CMK (cell line): ENCODE results near the gene SLC17A1.
"Not testable (repeated sequence)": the region's sequence is repeated elsewhere in the genome, so short reads cannot be mapped to it uniquely, and the experiment has no call there.

Experiments
- DNase-seq: peaks from one replicate; pipeline ENCODE4 v3.0.0-alpha.2; 2010; ENCODE audit warnings: low read depth

The SLC17A1 gene

DNA sequence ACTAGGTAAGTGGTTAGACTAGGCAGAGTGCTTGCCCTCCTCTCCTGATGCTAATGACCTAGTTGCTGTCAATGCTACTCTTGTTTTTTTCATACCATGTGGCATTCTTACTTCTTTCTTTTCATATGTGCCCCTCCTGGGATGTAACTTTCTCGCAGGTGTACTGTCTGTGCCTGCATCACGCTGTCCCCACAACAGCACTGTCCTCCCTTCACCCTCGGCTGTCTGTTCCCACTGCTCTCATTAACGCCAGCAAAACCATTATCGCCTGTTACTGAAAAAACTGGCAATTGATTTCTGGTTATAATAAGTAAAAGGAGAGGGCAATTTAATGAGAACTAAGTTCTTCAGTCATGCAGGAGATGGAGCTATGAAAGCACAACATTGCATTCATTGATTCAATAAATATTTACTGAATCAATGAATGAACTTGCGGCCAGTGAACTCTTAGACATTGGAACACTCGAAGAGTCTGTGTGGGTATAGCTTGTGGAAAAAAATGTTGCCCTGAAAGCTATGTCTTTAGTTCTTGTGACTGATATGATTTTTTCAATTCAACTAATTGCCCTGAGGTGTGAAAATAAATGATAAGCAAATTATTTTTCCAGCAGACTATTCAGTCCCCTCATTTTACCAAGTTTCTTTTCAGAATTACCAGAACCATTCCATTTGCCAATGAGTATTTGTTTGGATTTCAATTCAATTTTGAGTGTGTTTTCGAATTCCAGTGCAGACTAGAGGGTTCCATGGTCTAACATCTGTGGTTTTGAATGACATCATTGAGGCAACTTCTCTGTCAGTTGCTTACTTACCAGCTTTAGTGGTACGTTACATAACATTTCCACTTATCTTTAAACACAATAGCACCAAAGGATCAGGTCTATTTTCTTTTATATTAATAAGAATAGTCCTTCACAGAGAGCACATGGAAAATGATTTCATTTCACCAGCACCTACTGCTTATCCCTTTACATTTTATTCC lies 75.2 kb downstream of the SLC17A1 start:
- DNase-seq = no peak

- DNase-seq = no peak
These were observed 76.4 kb downstream of the SLC17A1 start for GRCh38 chr6:25755483-25755882.

- no peak for DNase-seq
These were observed 77.3 kb downstream of the SLC17A1 start, which contains the start of gene SLC17A4 for GRCh38 chr6:25754535-25754934. Gene SLC17A4, plus strand, starts transcription at chr6:25754742. Its CDS starts 7,221 bp downstream, at chr6:25761963.

GRCh38 chr6:25753079-25753478 lies 78.8 kb downstream of the SLC17A1 start:
- DNase-seq = no peak

DNA sequence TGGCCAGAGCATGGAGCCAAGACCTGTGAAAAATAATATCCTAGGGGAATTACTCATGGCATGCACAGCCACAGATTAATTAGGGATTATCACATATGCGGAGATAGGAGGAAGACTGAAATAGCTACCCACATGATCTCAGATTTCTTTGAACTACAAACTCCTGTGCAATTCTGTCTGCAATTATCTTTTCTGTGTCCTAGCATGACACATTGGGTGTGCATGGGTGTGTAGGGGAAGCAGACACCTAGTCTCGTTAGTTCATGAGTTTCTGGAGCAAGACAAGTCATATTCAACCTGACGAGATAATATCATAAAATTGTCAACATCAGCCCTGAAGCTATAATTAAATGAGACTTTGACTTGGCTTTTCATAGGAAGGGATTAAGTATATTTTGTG lies 80.9 kb downstream of the SLC17A1 start:
- DNase-seq = no peak

DNA sequence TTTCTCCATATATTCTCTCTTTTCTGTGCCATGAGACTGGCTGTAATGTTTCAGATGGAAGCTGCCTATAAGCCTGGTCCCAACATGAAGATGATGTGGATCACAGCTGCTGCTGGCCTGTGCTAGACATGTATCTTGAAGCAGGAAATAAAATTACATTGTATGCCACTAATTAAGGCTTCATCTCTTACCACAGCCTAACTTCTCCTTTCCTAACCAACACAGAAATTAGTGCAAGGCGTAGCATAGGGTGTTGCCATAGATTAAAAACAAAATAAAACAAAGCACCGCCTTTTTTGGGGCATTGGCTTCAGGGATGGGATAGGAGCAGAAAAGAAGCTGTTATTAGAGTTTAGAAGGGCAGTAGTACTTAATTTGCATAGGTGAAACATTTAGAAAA lies 82.0 kb downstream of the SLC17A1 start:
- no peak for DNase-seq

DNA sequence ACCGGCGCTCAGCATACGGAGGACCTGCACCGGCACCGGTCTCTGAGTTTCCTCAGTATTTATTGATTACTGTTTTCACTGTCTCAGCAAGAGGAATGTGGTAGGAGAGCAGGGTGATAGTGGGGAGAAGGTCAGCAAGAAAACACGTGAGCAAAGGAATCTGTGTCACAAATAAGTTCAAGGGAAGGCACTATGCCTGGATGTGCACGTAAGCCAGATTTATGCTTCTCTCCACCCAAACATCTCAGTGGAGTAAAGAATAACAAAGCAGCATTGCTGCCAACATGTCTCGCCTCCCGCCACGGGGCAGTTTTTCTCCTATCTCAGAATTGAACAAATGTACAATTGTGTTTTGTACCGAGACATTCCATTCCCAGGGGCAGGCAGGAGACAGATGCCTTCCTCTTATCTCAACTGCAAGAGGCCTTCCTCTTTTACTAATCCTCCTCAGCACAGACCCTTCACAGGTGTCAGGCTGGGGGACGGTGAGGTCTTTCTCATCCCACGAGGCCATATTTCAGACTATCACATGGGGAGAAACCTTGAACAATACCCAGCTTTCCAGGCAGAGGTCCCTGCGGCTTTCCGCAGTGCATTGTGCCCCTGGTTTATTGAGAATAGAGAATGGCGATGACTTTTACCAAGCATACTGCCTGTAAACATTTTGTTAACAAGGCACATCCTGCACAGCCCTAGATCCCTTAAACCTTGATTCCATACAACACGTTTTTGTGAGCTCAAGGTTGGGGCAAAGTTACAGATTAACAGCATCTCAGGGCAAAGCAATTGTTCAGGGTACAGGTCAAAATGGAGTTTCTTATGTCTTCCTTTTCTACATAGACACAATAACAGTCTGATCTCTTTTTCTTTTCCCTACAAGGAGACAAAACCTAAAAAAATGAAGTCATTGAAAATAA lies 83.0 kb downstream of the SLC17A1 start:
- DNase-seq = not testable (repeated sequence)

DNA sequence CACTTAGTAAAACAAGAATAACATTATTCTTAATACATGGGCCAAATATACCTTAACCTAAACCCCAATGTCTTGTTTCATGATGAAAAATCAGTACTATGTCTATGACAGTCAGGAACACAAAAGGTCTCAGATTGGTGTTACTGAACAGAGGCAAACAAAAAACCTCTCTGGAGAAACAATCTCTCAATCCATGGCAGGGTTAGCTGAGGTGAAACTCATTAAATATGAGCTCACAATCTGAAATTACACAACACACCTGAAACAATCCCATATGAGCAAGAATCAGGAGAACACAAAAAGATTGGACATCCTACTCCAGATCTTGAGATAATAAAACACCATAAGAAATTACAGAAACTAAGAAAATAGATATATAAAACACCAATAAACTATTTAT lies 83.8 kb downstream of the SLC17A1 start:
- no peak for DNase-seq

GRCh38 chr6:25747477-25747876 lies 84.4 kb downstream of the SLC17A1 start:
- no peak for DNase-seq

GRCh38 chr6:25746968-25747367 lies 84.9 kb downstream of the SLC17A1 start:
- no peak for DNase-seq

- DNase-seq = no peak
These were observed 86.0 kb downstream of the SLC17A1 start for GRCh38 chr6:25745836-25746235.

GRCh38 chr6:25743868-25744267 lies 88.0 kb downstream of the SLC17A1 start:
- DNase-seq = no peak

DNA sequence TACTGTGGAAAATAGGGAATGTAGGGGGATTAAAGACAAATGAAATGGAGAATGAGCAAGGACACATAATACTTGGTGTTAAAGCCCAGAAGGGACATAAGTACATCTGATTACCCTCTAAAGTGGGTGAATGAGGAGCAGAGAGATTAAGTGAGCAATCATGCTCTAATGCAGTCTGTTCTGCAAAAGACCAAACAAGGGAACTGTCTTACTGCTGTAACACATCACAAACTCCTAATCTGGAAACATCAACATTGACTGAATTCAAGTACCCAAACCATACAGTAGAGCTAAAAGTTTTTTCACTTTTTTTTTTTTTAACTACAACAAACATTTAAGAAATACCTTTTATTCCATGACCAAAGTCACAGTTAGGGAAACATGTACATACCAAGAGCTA lies 96.6 kb downstream of the SLC17A1 start:
- DNase-seq = no peak
